Measurements from ENCODE around the gene CRYBG2.
"Not testable (repeated sequence)": the region's sequence is repeated elsewhere in the genome, so short reads cannot be mapped to it uniquely, and the experiment has no call there.

Gene CRYBG2

GRCh38 chr1:26315874-26316850 lies 37.8 kb downstream of the CRYBG2 start:
- Histone ChIP-seq H3K27me3 (ENCODE audit: low read depth, low read length) (no peaks in the 10 kb centered on the region), H3K4me1 (ENCODE audit: low read length) (peaks cover 36% of the 10 kb centered on the region), H3K36me3 (replicated peaks; ENCODE audit: low read depth, low read length) (no peaks in the 10 kb centered on the region), H3K9me3 (ENCODE audit: insufficient read depth, low read length) (no peaks in the 10 kb centered on the region), H3K79me2 (ENCODE audit: low read length) (no peaks in the 10 kb centered on the region), H3K9ac (ENCODE audit: low read length) (0 out of 2 replicates have a peak overlapping the region, but pooled peaks have one; percentile 17), H3K27ac (ENCODE audit: low read length) (no peak overlapping the region), H3K4me2 (ENCODE audit: low read length) (peak overlapping the region; percentile 76), H2AFZ (ENCODE audit: low read depth, low read length) (no peak overlapping the region), H3K4me3 (ENCODE audit: low read length) (peak overlapping the region; percentile 50; the same call in 1 of the 2 replicates), H4K20me1 (ENCODE audit: insufficient read depth, low read length) (no peaks in the 10 kb centered on the region)
- TF ChIP-seq CTCF (IDR thresholded peaks at IDR 0.05; ENCODE audit: low read depth, low read length): no peak
- no peak for TF ChIP-seq EZH2phosphoT487 (IDR thresholded peaks at IDR 0.05; ENCODE audit: low read depth)

GRCh38 chr1:26314501-26314900 lies 39.4 kb downstream of the CRYBG2 start:
- H3K4me2 ChIP-seq (ENCODE audit: low read length): no peak overlapping the region
- H3K9me3 ChIP-seq (ENCODE audit: insufficient read depth, low read length): no peaks in the 10 kb centered on the region
- H2AFZ ChIP-seq (ENCODE audit: low read depth, low read length): no peak overlapping the region
- H3K27me3 ChIP-seq (ENCODE audit: low read depth, low read length): no peaks in the 10 kb centered on the region
- H3K27ac ChIP-seq (ENCODE audit: low read length): no peak overlapping the region
- no peaks in the 10 kb centered on the region for H4K20me1 ChIP-seq (ENCODE audit: insufficient read depth, low read length)
- H3K4me1 ChIP-seq (ENCODE audit: low read length): peaks cover 34% of the 10 kb centered on the region
- no peaks in the 10 kb centered on the region for H3K36me3 ChIP-seq (replicated peaks; ENCODE audit: low read depth, low read length)
- H3K4me3 ChIP-seq (ENCODE audit: low read length): no peak overlapping the region
- TF ChIP-seq EZH2phosphoT487 (IDR thresholded peaks at IDR 0.05; ENCODE audit: low read depth) (no peak), CTCF (IDR thresholded peaks at IDR 0.05; ENCODE audit: low read depth, low read length) (no peak)
- H3K9ac ChIP-seq (ENCODE audit: low read length): no peak overlapping the region
- no peaks in the 10 kb centered on the region for H3K79me2 ChIP-seq (ENCODE audit: low read length)

GRCh38 chr1:26307966-26308899 lies 45.7 kb downstream of the CRYBG2 start:
- H3K9ac ChIP-seq (ENCODE audit: low read length); H3K79me2 ChIP-seq (ENCODE audit: low read length); H2AFZ ChIP-seq (ENCODE audit: low read depth, low read length); H3K27me3 ChIP-seq (ENCODE audit: low read depth, low read length); H4K20me1 ChIP-seq (ENCODE audit: insufficient read depth, low read length); H3K9me3 ChIP-seq (ENCODE audit: insufficient read depth, low read length); H3K36me3 ChIP-seq (replicated peaks; ENCODE audit: low read depth, low read length); H3K27ac ChIP-seq (ENCODE audit: low read length); H3K4me3 ChIP-seq (ENCODE audit: low read length): not testable (repeated sequence)
- H3K4me1 ChIP-seq (ENCODE audit: low read length): peaks cover 13% of the 10 kb centered on the region
- peak overlapping the region; percentile 95; the same call in 1 of the 2 replicates for H3K4me2 ChIP-seq (ENCODE audit: low read length)

GRCh38 chr1:26307363-26307781 lies 46.6 kb downstream of the CRYBG2 start:
- H3K9me3 ChIP-seq (ENCODE audit: insufficient read depth, low read length): no peaks in the 10 kb centered on the region
- H3K27me3 ChIP-seq (ENCODE audit: low read depth, low read length): no peaks in the 10 kb centered on the region
- H4K20me1 ChIP-seq (ENCODE audit: insufficient read depth, low read length): no peaks in the 10 kb centered on the region
- peaks cover 13% of the 10 kb centered on the region for H3K4me1 ChIP-seq (ENCODE audit: low read length)
- no peaks in the 10 kb centered on the region for H3K79me2 ChIP-seq (ENCODE audit: low read length)
- H3K36me3 ChIP-seq (replicated peaks; ENCODE audit: low read depth, low read length): no peaks in the 10 kb centered on the region
- peak overlapping the region; percentile 96 for H3K9ac ChIP-seq (ENCODE audit: low read length)
- peak overlapping the region; percentile 95 for H3K4me2 ChIP-seq (ENCODE audit: low read length)
- TF ChIP-seq CTCF (IDR thresholded peaks at IDR 0.05; ENCODE audit: low read depth, low read length) (no peak), EZH2phosphoT487 (IDR thresholded peaks at IDR 0.05; ENCODE audit: low read depth) (no peak)
- H2AFZ ChIP-seq (ENCODE audit: low read depth, low read length): peak overlapping the region; percentile 75
- peak overlapping the region; percentile 74 for H3K27ac ChIP-seq (ENCODE audit: low read length)
- H3K4me3 ChIP-seq (ENCODE audit: low read length): peak overlapping the region; percentile 88

Measured in OCI-LY3 (cell line).